Chondrocyte (in vitro differentiated cells): ENCODE measurements around the gene ANAPC2. TPM values are rescaled to one million over a fixed set of nuclear protein-coding genes. Genes with fewer than 3 reads are reported as not detected.

Experiments used
- DNase-seq: peaks from one replicate; pipeline ENCODE4 v3.0.0; 2021; ENCODE audit warnings: mixed read lengths, low spot score
- H3K27ac Mint-ChIP-seq: one replicate; pipeline ENCODE4 v1.8.0; 2021; ENCODE audit warnings: mild to moderate bottlenecking, moderate library complexity, mixed read lengths; ENCODE audit not compliant: unreplicated experiment
- H3K27me3 Mint-ChIP-seq: 2 replicates; pipeline ENCODE4 v1.8.0; 2021; ENCODE audit warnings: low read depth, mixed read lengths
- H3K36me3 Mint-ChIP-seq: 2 replicates; pipeline ENCODE4 v1.8.0; 2021; ENCODE audit warnings: low read depth, mixed read lengths
- H3K4me1 Mint-ChIP-seq: 2 replicates; pipeline ENCODE4 v1.8.0; 2021; ENCODE audit warnings: low read depth, mild to moderate bottlenecking, mixed read lengths
- H3K4me3 Mint-ChIP-seq: one replicate; pipeline ENCODE4 v1.8.0; 2021; ENCODE audit warnings: mild to moderate bottlenecking, moderate library complexity, mixed read lengths; ENCODE audit not compliant: unreplicated experiment
- H3K9me3 Mint-ChIP-seq: 2 replicates; pipeline ENCODE4 v1.8.0; 2021; ENCODE audit warnings: low read depth, mixed read lengths
- total RNA-seq: library from RNA; stranded (reverse); gene quantifications from 3 replicates; pipeline ENCODE4 v1.2.1, GENCODE V29; 2021
- TF ChIP-seq, protein P1 (sequence below): fragments of 200-600 bp; sonication (generic); IDR thresholded peaks from 2 replicates; pipeline ENCODE4 v1.5.0; 2021; ENCODE audit warnings: antibody characterized with exemption, mild to moderate bottlenecking, moderate library complexity

Gene ANAPC2
- total RNA-seq, 1 donor from 2014 or later = 41.0 TPM

DNA sequence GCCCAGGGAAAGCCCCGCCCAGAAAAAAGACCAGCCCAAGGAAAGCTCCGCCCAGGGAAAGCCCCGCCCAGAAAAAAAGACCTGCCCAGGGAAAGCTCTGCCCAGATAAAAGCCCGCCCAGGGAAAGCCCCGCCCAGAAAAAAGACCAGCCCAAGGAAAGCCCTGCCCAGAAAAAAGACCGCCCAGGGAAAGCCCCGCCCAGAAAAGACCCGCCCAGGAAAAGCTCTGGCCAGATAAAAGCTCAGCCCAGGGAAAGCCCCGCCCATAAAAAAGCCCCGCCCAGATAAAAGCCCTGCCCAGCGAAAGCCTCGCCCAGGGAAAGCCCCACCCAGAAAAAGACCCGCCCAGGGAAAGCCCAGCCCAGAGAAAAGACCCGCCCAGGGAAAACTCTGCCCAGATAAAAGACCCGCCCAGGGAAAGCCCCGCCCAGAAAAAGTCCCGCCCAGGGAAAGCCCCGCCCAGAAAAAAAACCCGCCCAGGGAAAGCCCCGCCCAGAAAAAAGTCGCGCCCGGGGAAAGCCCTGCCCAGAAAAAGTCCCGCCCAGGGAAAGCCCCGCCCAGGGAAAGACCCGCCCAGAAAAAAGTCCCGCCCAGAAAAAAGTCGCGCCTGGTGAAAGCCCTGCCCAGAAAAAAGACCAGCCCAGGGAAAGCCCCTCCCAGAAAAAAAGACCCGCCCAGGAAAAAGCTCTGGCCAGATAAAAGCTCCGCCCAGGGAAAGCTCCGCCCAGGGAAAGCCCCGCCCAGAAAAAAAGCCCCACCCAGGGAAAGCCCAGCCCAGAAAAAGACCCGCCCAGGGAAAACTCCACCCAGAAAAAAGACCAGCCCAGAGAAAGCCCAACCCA, 37.5 kb downstream of the ANAPC2 start:
- no peaks in the 10 kb centered on the region for H3K9me3 Mint-ChIP-seq
- DNase-seq = no peak
- H3K4me1 Mint-ChIP-seq = no peaks in the 10 kb centered on the region
- H3K4me3 Mint-ChIP-seq = no peak overlapping the region
- no peaks in the 10 kb centered on the region for H3K36me3 Mint-ChIP-seq
- TF ChIP-seq, protein P1, sequence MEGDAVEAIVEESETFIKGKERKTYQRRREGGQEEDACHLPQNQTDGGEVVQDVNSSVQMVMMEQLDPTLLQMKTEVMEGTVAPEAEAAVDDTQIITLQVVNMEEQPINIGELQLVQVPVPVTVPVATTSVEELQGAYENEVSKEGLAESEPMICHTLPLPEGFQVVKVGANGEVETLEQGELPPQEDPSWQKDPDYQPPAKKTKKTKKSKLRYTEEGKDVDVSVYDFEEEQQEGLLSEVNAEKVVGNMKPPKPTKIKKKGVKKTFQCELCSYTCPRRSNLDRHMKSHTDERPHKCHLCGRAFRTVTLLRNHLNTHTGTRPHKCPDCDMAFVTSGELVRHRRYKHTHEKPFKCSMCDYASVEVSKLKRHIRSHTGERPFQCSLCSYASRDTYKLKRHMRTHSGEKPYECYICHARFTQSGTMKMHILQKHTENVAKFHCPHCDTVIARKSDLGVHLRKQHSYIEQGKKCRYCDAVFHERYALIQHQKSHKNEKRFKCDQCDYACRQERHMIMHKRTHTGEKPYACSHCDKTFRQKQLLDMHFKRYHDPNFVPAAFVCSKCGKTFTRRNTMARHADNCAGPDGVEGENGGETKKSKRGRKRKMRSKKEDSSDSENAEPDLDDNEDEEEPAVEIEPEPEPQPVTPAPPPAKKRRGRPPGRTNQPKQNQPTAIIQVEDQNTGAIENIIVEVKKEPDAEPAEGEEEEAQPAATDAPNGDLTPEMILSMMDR = no peak
- peaks cover 6% of the 10 kb centered on the region for H3K27me3 Mint-ChIP-seq
- H3K27ac Mint-ChIP-seq = no peak overlapping the region

DNA sequence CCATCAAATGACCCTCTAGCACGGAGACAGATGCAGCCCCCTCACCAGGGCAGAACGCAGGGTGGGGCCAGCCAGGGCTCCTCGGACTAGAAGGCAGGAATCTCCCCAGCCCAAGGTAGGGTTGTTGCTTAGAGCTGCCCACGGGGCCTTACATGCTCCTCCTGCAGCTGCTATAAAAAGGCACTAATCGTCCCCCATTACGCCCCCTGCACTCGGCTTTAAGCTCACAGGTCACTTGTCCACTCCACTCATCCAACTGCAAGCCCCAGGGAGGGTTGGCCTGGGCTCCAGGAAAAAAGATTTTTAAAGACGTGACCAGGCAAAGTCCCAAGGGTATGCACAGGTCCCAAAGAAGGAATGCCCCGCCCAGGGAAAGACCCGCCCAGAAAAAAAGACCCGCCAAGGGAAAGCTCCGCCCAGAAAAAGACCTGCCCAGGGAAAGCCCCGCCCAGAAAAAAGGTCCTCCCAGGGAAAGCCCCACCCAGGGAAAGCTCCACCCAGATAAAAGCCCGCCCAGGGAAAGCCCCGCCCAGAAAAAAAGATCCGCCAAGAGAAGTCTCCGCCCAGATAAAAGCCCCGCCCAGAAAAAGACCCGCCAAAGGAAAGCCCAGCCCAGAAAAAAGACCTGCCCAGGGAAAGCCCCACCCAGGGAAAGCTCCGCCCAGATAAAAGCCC, 38.3 kb downstream of the ANAPC2 start:
- Mint-ChIP-seq H3K4me3 (no peak overlapping the region), H3K36me3 (no peaks in the 10 kb centered on the region), H3K27ac (no peak overlapping the region), H3K9me3 (no peaks in the 10 kb centered on the region), H3K27me3 (peaks cover 6% of the 10 kb centered on the region), H3K4me1 (no peaks in the 10 kb centered on the region)
- no peak for DNase-seq
- TF ChIP-seq, protein P1 = no peak

DNA sequence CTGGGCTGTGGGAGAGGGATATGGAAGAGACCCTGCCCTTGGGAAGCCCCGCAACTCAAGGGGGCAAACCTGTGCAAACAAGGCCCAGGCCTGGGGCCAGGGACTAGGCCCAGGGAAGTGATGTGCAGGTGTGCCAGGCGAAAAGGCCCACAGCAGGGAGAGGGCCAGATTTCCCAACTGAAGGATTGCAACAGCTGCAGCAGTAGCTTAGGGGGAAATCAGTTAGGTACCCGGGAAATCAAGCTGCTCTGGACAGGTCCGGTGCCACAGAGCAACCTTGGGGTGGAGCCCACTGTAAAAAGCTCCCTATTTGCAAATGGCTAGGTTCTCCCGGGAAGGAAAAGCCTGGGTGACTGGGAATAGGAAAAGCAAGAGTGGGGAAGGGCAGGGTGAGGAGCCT, 39.0 kb downstream of the ANAPC2 start:
- TF ChIP-seq, protein P1 = no peak
- no peak for DNase-seq
- no peaks in the 10 kb centered on the region for H3K36me3 Mint-ChIP-seq
- H3K27me3 Mint-ChIP-seq = peaks cover 6% of the 10 kb centered on the region
- no peak overlapping the region for H3K27ac Mint-ChIP-seq
- H3K9me3 Mint-ChIP-seq = no peaks in the 10 kb centered on the region
- H3K4me3 Mint-ChIP-seq = no peak overlapping the region
- H3K4me1 Mint-ChIP-seq = no peaks in the 10 kb centered on the region

DNA sequence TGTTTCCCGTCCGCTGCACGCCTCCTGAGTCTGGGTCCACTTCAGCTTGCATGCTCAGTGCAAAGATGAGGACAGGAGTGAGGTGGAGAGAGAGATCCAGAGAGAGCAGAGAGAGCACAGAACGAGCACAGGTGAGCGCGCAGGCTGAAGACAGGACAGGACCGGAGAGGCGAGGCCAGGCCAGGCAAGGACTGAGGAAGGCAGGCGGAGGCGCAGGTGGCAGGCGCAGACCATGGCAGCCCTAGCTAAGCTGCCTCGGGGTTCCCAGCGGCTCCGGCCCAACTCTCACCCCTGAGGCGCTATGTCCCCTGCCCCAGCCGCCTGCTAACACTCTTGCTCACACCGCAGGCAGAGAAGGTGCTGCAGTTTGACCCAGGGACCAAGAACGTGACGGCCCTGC, 39.7 kb downstream of the ANAPC2 start:
- H3K27ac Mint-ChIP-seq = no peak overlapping the region
- peak; percentile 79 for DNase-seq
- no peak overlapping the region for H3K4me3 Mint-ChIP-seq
- H3K36me3 Mint-ChIP-seq = no peaks in the 10 kb centered on the region
- peaks cover 10% of the 10 kb centered on the region for H3K27me3 Mint-ChIP-seq
- TF ChIP-seq, protein P1 = no peak
- H3K4me1 Mint-ChIP-seq = no peaks in the 10 kb centered on the region
- H3K9me3 Mint-ChIP-seq = no peaks in the 10 kb centered on the region

DNA sequence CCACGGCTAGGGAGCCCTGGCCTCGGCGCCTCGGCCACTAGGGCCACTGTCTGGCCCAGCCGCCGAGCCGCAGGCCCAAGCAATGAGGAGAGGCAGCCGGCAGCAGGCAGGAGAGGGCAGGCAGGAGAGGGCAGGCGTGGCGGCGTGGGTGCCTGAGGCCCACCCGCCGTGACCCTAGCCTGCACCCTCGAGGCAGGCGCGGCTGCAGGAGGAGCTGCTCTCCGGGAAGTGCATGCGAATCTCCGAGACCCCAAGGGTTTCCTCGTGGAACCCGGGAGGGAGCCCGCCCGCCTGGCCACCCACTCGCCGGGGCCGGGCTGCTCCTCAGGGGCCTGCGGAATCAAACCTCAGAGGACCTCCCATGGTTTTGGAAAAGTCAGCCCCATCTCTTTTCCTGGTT, 40.1 kb downstream of the ANAPC2 start:
- H3K36me3 Mint-ChIP-seq = no peaks in the 10 kb centered on the region
- peaks cover 13% of the 10 kb centered on the region for H3K27me3 Mint-ChIP-seq
- DNase-seq = peak; percentile 65
- H3K4me3 Mint-ChIP-seq = no peak overlapping the region
- no peak overlapping the region for H3K27ac Mint-ChIP-seq
- H3K4me1 Mint-ChIP-seq = no peaks in the 10 kb centered on the region
- TF ChIP-seq, protein P1 = no peak
- no peaks in the 10 kb centered on the region for H3K9me3 Mint-ChIP-seq
